Ovary (tissue), 3 donors: ENCODE data around the gene ST3GAL3.

Experiments
- CTCF ChIP-seq, 3 donors: fragments of 450-650 bp in 2 of 3; fragments of 200-600 bp in 1 of 3; IDR thresholded peaks; one replicate each; pipeline versions ENCODE4 v1.5.1 to v1.8.0; 2016 to 2022; ENCODE audit warnings: antibody characterized with exemption in 3 of 3, mild to moderate bottlenecking in 1 of 3
- EP300 ChIP-seq: sonication (generic); formaldehyde crosslinking; IDR thresholded peaks from one replicate; pipeline ENCODE4 v1.6.1; 2017; ENCODE audit warnings: antibody characterized with exemption
- POLR2A ChIP-seq: fragments of 450-650 bp; IDR thresholded peaks from one replicate; pipeline ENCODE4 v1.6.1; 2017; ENCODE audit warnings: antibody characterized with exemption, mild to moderate bottlenecking, moderate library complexity
- donor health status: DM: no; HTN: no; CAD: no.

- no peak for TF ChIP-seq CTCF (IDR thresholded peaks at IDR 0.05)
- TF ChIP-seq POLR2A, result no peak
- no peak for TF ChIP-seq EP300
Measured at GRCh38 chr1:43770111-43770510, 62.8 kb downstream of the ST3GAL3 start.
